Stimulated activated CD4-positive, alpha-beta T cell treated with anti-CD3 and anti-CD28 coated beads, Interleukin-15, amount 100 ng/mL, for 1 hour (primary cell): ENCODE measurements around the gene SUMO3.
"Not testable (repeated sequence)": the region's sequence is repeated elsewhere in the genome, so short reads cannot be mapped to it uniquely, and the experiment has no call there.

Experiments used
- DNase-seq, 2 donors: peaks; one replicate each; pipeline ENCODE4 v3.0.0-alpha.2; 2020; ENCODE audit warnings: low read depth in 1 of 2, low spot score in 1 of 2

The SUMO3 gene

GRCh38 chr21:44847261-44848056 lies 29.6 kb upstream of the SUMO3 start:
- no peak for DNase-seq

- no peak for DNase-seq
These were observed 28.8 kb upstream of the SUMO3 start for GRCh38 chr21:44846485-44847260.

- no peak for DNase-seq
These were observed 28.3 kb upstream of the SUMO3 start for GRCh38 chr21:44846224-44846484.

- DNase-seq: peak in 1 of 2 donors; percentile 33
These were observed 27.8 kb upstream of the SUMO3 start for GRCh38 chr21:44845418-44846223.

- DNase-seq: no peak
These were observed 26.4 kb upstream of the SUMO3 start for GRCh38 chr21:44844256-44844655.

- DNase-seq: no peak
These were observed 25.0 kb upstream of the SUMO3 start for GRCh38 chr21:44842721-44843445.

- DNase-seq: no peak
These were observed 24.2 kb upstream of the SUMO3 start for GRCh38 chr21:44842087-44842486.

GRCh38 chr21:44840771-44841170 lies 22.9 kb upstream of the SUMO3 start:
- DNase-seq: no peak

- no peak for DNase-seq
These were observed 21.1 kb upstream of the SUMO3 start for GRCh38 chr21:44838951-44839350.

GRCh38 chr21:44838039-44838895 lies 20.4 kb upstream of the SUMO3 start:
- no peak for DNase-seq

- no peak for DNase-seq
These were observed 19.7 kb upstream of the SUMO3 start for GRCh38 chr21:44837537-44837936.

GRCh38 chr21:44836666-44837471 lies 19.0 kb upstream of the SUMO3 start:
- no peak for DNase-seq

- no peak for DNase-seq
These were observed 18.4 kb upstream of the SUMO3 start for GRCh38 chr21:44836349-44836665.

GRCh38 chr21:44835647-44835973 lies 17.7 kb upstream of the SUMO3 start:
- no peak for DNase-seq

GRCh38 chr21:44834951-44835646 lies 17.2 kb upstream of the SUMO3 start:
- DNase-seq: no peak

- DNase-seq: no peak
These were observed 16.5 kb upstream of the SUMO3 start for GRCh38 chr21:44834231-44834950.

- DNase-seq: no peak
These were observed 15.8 kb upstream of the SUMO3 start for GRCh38 chr21:44833663-44834062.

GRCh38 chr21:44832516-44833255 lies 14.8 kb upstream of the SUMO3 start:
- DNase-seq: not testable (repeated sequence)
